NCI-H345 treated with DMSO at 0.1 percent for 48 hours (cell line): ENCODE data around the gene PARK7.
A peak's percentile ranks its signal among the peaks of the same experiment; 100 is the strongest.
"Not testable (repeated sequence)": the region's sequence is repeated elsewhere in the genome, so short reads cannot be mapped to it uniquely, and the experiment has no call there.

ENCODE experiments used
- DNase-seq: peaks from one replicate; lab custom pipeline; 2025; ENCODE audit not compliant: unreplicated experiment; lab: John Stamatoyannopoulos, UW

The PARK7 gene

GRCh38 chr1:7942214-7942921 lies 19.1 kb upstream of the PARK7 start:
- no peak for DNase-seq

GRCh38 chr1:7943251-7943650 lies 18.3 kb upstream of the PARK7 start:
- DNase-seq = no peak

- no peak for DNase-seq
These were observed 12.6 kb upstream of the PARK7 start for GRCh38 chr1:7948960-7949359.

- not testable (repeated sequence) for DNase-seq
These were observed 8.7 kb upstream of the PARK7 start for GRCh38 chr1:7952791-7953190.

- DNase-seq = peak; percentile 88
These were observed 7.5 kb upstream of the PARK7 start for GRCh38 chr1:7953850-7954609.

- DNase-seq = no peak
These were observed 6.8 kb upstream of the PARK7 start for GRCh38 chr1:7954683-7955082.

- DNase-seq = no peak
These were observed 5.1 kb upstream of the PARK7 start for GRCh38 chr1:7956218-7957032.

- DNase-seq = no peak
These were observed 1.3 kb upstream of the PARK7 start for GRCh38 chr1:7960165-7960564.

GRCh38 chr1:7960867-7961215 lies 670 bp upstream of the PARK7 start:
- no peak for DNase-seq

GRCh38 chr1:7962014-7962335 lies 464 bp downstream of the PARK7 start:
- no peak for DNase-seq

- DNase-seq = no peak
These were observed 1.3 kb downstream of the PARK7 start for GRCh38 chr1:7962636-7963377.

- not testable (repeated sequence) for DNase-seq
These were observed 1.8 kb downstream of the PARK7 start for GRCh38 chr1:7963378-7963730.

- DNase-seq = not testable (repeated sequence)
These were observed 2.3 kb downstream of the PARK7 start for GRCh38 chr1:7963841-7964240.

- no peak for DNase-seq
These were observed 3.0 kb downstream of the PARK7 start for GRCh38 chr1:7964476-7964875.

GRCh38 chr1:7967196-7967595 lies 5.7 kb downstream of the PARK7 start:
- DNase-seq = no peak

- no peak for DNase-seq
These were observed 6.1 kb downstream of the PARK7 start for GRCh38 chr1:7967651-7968050.

- DNase-seq = no peak
These were observed 8.7 kb downstream of the PARK7 start for GRCh38 chr1:7970246-7970645.

- no peak for DNase-seq
These were observed 9.5 kb downstream of the PARK7 start for GRCh38 chr1:7971024-7971423.

GRCh38 chr1:7972285-7972684 lies 10.8 kb downstream of the PARK7 start:
- DNase-seq = no peak

GRCh38 chr1:7973086-7973485 lies 11.6 kb downstream of the PARK7 start:
- no peak for DNase-seq

GRCh38 chr1:7975212-7975865 lies 13.8 kb downstream of the PARK7 start:
- peak; percentile 12 for DNase-seq
